ENCODE measurements around the gene ABCB11.
"Not testable (repeated sequence)": the region's sequence is repeated elsewhere in the genome, so short reads cannot be mapped to it uniquely, and the experiment has no call there.

The ABCB11 gene

DNA sequence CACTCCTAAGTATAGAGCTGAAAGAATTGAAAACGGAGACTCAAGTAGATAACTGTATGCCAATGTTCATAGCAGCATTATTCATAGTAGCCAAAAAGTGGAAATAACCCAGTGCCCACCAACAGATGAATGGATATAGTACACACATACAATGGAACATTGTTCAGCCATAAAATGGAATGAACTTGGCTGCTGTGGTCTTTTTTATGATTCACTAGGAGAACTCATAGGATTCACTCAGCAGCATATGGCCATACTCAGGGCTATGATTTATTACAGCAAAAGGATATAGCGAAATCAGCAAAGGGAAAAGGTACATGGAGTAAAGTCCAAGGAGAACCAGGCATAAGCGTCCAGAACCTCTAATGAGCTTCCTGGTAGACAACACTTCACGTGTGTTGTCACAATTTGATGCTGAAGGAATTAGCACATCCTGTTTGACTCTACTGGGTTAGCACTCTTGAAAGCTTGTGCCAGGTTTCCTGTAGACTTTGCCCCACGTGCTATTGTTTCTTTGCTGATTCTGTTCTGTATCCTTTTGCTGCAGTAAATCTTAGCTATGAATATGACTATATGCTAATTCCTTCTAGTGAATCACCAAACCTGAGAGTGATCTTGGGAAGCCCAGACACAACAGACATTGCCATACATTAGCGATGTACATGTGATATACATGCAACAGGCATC lies 156.6 kb downstream of the ABCB11 start:
- no peak for DNase-seq

DNA sequence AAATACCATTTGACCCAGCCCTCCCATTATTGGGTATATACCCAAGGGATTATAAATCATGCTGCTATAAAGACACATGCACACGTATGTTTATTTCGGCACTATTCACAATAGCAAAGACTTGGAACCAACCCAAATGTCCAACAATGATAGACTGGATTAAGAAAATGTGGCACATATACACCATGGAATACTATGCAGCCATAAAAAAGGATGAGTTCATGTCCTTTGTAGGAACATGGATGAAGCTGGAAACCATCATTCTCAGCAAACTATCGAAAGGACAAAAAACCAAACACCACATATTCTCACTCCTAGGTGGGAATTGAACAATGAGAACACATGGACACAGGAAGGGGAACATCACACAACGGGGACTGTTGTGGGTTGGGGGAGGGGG lies 160.3 kb downstream of the ABCB11 start:
- not testable (repeated sequence) for DNase-seq
